Kidney epithelial cell (primary cell): ENCODE results near the gene SCNM1. TPM values are rescaled to one million over a fixed set of nuclear protein-coding genes. Genes with fewer than 3 reads are reported as not detected.

ENCODE experiments used
- DNase-seq: peaks from one replicate; pipeline ENCODE4 v3.0.0-alpha.2; 2010; ENCODE audit warnings: low read depth
- H3K27me3 ChIP-seq: 2 replicates; pipeline ENCODE4 v1.6.0; 2011; ENCODE audit warnings: low read length; ENCODE audit not compliant: control insufficient read depth, insufficient read depth
- H3K36me3 ChIP-seq: 2 replicates; pipeline ENCODE4 v1.5.1; 2011; ENCODE audit warnings: low read length; ENCODE audit not compliant: control insufficient read depth, insufficient read depth
- H3K4me3 ChIP-seq: 2 replicates; pipeline ENCODE4 v1.5.1; 2011; ENCODE audit warnings: low read depth, mild to moderate bottlenecking, control low read depth, low read length
- total RNA-seq: library from RNA; depleted of rRNA; stranded (reverse); fragments of >200 nt; gene quantifications from 2 replicates; pipeline ENCODE4 v1.2.3, GENCODE V29; 2015
- TF ChIP-seq, protein P1 (sequence below): IDR thresholded peaks from 2 replicates; pipeline ENCODE4 v1.5.1; 2011; ENCODE audit warnings: mild to moderate bottlenecking, moderate library complexity, low read length, control low read depth, inconsistent platforms; ENCODE audit not compliant: insufficient read depth, poor library complexity, severe bottlenecking

Gene SCNM1
- total RNA-seq, 1 donor from 2014 or later = 52.6 TPM

DNA sequence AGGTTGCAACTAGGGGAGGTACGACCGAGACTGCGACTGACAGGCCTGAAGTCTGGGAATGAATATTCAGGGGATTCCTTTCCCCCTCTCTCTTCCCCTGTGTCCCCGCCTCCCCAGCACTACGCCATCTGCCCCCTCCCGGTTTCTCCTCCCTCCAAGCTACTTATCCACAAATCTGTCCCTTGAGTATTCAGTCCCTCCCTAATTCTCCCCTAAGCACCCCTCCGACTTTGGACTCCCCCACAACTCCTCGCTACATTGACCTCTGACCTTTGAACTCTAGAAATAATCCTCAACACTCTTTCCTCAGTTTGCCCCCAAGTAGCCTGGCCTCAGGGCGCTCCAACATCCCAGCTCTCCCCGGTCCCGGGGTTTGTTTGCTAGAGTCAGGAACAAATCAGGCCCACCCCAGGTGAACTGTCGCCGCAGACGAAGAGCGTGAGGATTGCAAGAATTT is 635 bp upstream of the SCNM1 start:
- Histone ChIP-seq H3K4me3 (peak overlapping the region; percentile 54), H3K36me3 (peaks cover 1% of the 10 kb centered on the region), H3K27me3 (no peaks in the 10 kb centered on the region)
- no peak for DNase-seq
- TF ChIP-seq, protein P1, sequence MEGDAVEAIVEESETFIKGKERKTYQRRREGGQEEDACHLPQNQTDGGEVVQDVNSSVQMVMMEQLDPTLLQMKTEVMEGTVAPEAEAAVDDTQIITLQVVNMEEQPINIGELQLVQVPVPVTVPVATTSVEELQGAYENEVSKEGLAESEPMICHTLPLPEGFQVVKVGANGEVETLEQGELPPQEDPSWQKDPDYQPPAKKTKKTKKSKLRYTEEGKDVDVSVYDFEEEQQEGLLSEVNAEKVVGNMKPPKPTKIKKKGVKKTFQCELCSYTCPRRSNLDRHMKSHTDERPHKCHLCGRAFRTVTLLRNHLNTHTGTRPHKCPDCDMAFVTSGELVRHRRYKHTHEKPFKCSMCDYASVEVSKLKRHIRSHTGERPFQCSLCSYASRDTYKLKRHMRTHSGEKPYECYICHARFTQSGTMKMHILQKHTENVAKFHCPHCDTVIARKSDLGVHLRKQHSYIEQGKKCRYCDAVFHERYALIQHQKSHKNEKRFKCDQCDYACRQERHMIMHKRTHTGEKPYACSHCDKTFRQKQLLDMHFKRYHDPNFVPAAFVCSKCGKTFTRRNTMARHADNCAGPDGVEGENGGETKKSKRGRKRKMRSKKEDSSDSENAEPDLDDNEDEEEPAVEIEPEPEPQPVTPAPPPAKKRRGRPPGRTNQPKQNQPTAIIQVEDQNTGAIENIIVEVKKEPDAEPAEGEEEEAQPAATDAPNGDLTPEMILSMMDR = no peak

GRCh38 chr1:151166505-151166956 is 587 bp downstream of the SCNM1 start:
- H3K4me3 ChIP-seq = peak overlapping the region; percentile 54
- DNase-seq = no peak
- H3K27me3 ChIP-seq = no peaks in the 10 kb centered on the region
- peaks cover 1% of the 10 kb centered on the region for H3K36me3 ChIP-seq
- TF ChIP-seq, protein P1 = no peak

- no peaks in the 10 kb centered on the region for H3K27me3 ChIP-seq
- DNase-seq = no peak
- TF ChIP-seq, protein P1 = no peak
- H3K4me3 ChIP-seq = peak overlapping the region; percentile 54
- H3K36me3 ChIP-seq = peaks cover 1% of the 10 kb centered on the region
Measured at GRCh38 chr1:151167116-151167515, 1.2 kb downstream of the SCNM1 start.

- H3K4me3 ChIP-seq = no peak overlapping the region
- TF ChIP-seq, protein P1 = no peak
- no peaks in the 10 kb centered on the region for H3K27me3 ChIP-seq
- peaks cover 1% of the 10 kb centered on the region for H3K36me3 ChIP-seq
- no peak for DNase-seq
Measured at GRCh38 chr1:151171190-151171589, 5.2 kb downstream of the SCNM1 start.

DNA sequence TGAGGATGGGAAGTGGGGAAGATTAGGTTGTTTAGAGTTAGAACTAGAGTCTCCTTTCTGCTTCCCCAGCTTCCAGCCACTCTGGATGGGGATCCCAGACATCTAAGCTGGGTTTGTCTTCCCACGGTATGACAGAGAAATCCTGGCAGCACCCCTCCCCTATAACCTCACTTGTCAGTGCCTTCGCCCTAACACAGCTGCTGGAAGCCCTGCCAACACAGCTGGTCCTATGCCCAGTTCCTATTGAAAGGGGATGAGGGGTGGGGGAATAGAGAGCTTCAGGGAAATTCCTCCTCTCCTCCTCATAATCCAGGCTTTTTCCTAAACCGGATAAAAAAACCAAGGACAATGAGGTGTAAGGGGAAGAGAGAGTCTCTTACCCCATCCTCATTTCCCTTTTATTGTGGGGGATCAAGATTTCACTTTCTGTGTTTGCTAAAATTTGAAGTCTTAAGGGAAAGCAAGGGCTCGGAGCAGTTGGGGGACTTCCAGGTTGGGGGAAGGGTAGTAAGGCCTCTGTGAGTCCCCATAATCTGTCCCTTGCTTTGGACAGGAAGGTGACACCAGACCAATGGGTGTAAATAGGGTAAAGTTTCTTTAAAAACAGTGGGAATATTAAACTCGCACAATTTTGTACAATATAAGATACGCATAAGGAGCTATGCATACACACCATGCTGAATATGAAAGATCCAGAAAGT is 9.2 kb downstream of the SCNM1 start:
- TF ChIP-seq, protein P1 = no peak
- Histone ChIP-seq H3K4me3 (no peak overlapping the region), H3K36me3 (peaks cover 1% of the 10 kb centered on the region), H3K27me3 (no peaks in the 10 kb centered on the region)
- DNase-seq = no peak

- peaks cover 1% of the 10 kb centered on the region for H3K36me3 ChIP-seq
Measured at GRCh38 chr1:151175863-151176262, 9.9 kb downstream of the SCNM1 start, which contains the start of gene TMOD4. Gene TMOD4, minus strand, starts transcription at chr1:151175981. Its CDS starts 1,106 bp downstream, at chr1:151174875.

More at GRCh38 chr1:151175863-151176262, 9.9 kb downstream of the SCNM1 start, which contains the start of gene TMOD4:
- H3K4me3 ChIP-seq = no peak within 1 kb of the TSS
- no peaks in the 10 kb centered on the region for H3K27me3 ChIP-seq
- DNase-seq = no peak
- TF ChIP-seq, protein P1 = peak; percentile 69
